ENCODE measurements around the gene CAPN8. TPM values are rescaled to one million over a fixed set of nuclear protein-coding genes. Genes with fewer than 3 reads are reported as not detected.

The CAPN8 gene
- total RNA-seq, 2 experiments from 2014 or later = 0.13 TPM; not detected in 1

- Mint-ChIP-seq H3K4me1 (peaks cover 9% of the 10 kb centered on the region), H3K27me3 (peaks cover 40% of the 10 kb centered on the region), H3K27ac (no peak overlapping the region), H3K9me3 (peaks cover 20% of the 10 kb centered on the region), H3K36me3 (ENCODE audit: low read depth) (no peaks in the 10 kb centered on the region), H3K4me3 (no peak overlapping the region)
- POLR2A ChIA-PET = no interaction called here
- no peak for DNase-seq
- CTCF ChIA-PET = no interaction called here
Measured at GRCh38 chr1:223641523-223642039, 23.9 kb downstream of the CAPN8 start.

- H3K4me3 Mint-ChIP-seq = no peak overlapping the region
- H3K9me3 Mint-ChIP-seq = peaks cover 22% of the 10 kb centered on the region
- H3K4me1 Mint-ChIP-seq = peaks cover 9% of the 10 kb centered on the region
- peaks cover 43% of the 10 kb centered on the region for H3K27me3 Mint-ChIP-seq
- no peaks in the 10 kb centered on the region for H3K36me3 Mint-ChIP-seq (ENCODE audit: low read depth)
- ChIA-PET CTCF (interaction anchor here (1.2 to 1.6 kb wide), 2 partner anchors 12 to 107 kb away, joined by 3 to 5 read pairs; no protein-coding TSS in a partner anchor), POLR2A (no interaction called here)
- no peak for DNase-seq
- H3K27ac Mint-ChIP-seq = no peak overlapping the region
Measured at GRCh38 chr1:223639331-223639749, 26.2 kb downstream of the CAPN8 start.

- CTCF ChIA-PET = no interaction called here
- Mint-ChIP-seq H3K4me3 (no peak overlapping the region), H3K9me3 (peaks cover 12% of the 10 kb centered on the region), H3K4me1 (peaks cover 9% of the 10 kb centered on the region), H3K36me3 (ENCODE audit: low read depth) (no peaks in the 10 kb centered on the region), H3K27ac (no peak overlapping the region), H3K27me3 (peaks cover 34% of the 10 kb centered on the region)
- POLR2A ChIA-PET = no interaction called here
- no peak for DNase-seq
Measured at GRCh38 chr1:223635236-223635635, 30.3 kb downstream of the CAPN8 start.

GRCh38 chr1:223634423-223634822 lies 31.1 kb downstream of the CAPN8 start:
- H3K4me3 Mint-ChIP-seq = no peak overlapping the region
- peaks cover 3% of the 10 kb centered on the region for H3K4me1 Mint-ChIP-seq
- DNase-seq = no peak
- ChIA-PET POLR2A (no interaction called here), CTCF (interaction anchor here (1.0 kb wide), 1 partner anchor 501 kb away, joined by 3 read pairs; no protein-coding TSS in a partner anchor)
- H3K27me3 Mint-ChIP-seq = peaks cover 27% of the 10 kb centered on the region
- peaks cover 4% of the 10 kb centered on the region for H3K9me3 Mint-ChIP-seq
- H3K27ac Mint-ChIP-seq = no peak overlapping the region
- no peaks in the 10 kb centered on the region for H3K36me3 Mint-ChIP-seq (ENCODE audit: low read depth)

GRCh38 chr1:223631956-223632355 lies 33.5 kb downstream of the CAPN8 start:
- Mint-ChIP-seq H3K27me3 (peaks cover 18% of the 10 kb centered on the region), H3K4me3 (no peak overlapping the region), H3K36me3 (ENCODE audit: low read depth) (no peaks in the 10 kb centered on the region), H3K4me1 (no peaks in the 10 kb centered on the region), H3K27ac (no peak overlapping the region), H3K9me3 (peaks cover 2% of the 10 kb centered on the region)
- no peak for DNase-seq
- ChIA-PET POLR2A (interaction anchor here (0.5 kb wide), 1 partner anchor 24 kb away, joined by 3 read pairs; no protein-coding TSS in a partner anchor), CTCF (interaction anchor here (0.5 to 1.2 kb wide), 2 partner anchors 61 to 498 kb away, joined by 3 read pairs; no protein-coding TSS in a partner anchor)

GRCh38 chr1:223631473-223631872 lies 34.0 kb downstream of the CAPN8 start:
- H3K4me1 Mint-ChIP-seq = no peaks in the 10 kb centered on the region
- POLR2A ChIA-PET = no interaction called here
- H3K4me3 Mint-ChIP-seq = no peak overlapping the region
- H3K27me3 Mint-ChIP-seq = peaks cover 16% of the 10 kb centered on the region
- peaks cover 2% of the 10 kb centered on the region for H3K9me3 Mint-ChIP-seq
- no peak overlapping the region for H3K27ac Mint-ChIP-seq
- CTCF ChIA-PET = interaction anchor here (0.5 to 1.2 kb wide), 3 partner anchors 12 to 498 kb away, joined by 3 read pairs; no protein-coding TSS in a partner anchor
- no peak for DNase-seq
- H3K36me3 Mint-ChIP-seq (ENCODE audit: low read depth) = no peaks in the 10 kb centered on the region

- no peaks in the 10 kb centered on the region for H3K36me3 Mint-ChIP-seq (ENCODE audit: low read depth)
- H3K9me3 Mint-ChIP-seq = no peaks in the 10 kb centered on the region
- no peak overlapping the region for H3K27ac Mint-ChIP-seq
- H3K4me1 Mint-ChIP-seq = no peaks in the 10 kb centered on the region
- H3K27me3 Mint-ChIP-seq = peaks cover 11% of the 10 kb centered on the region
- CTCF ChIA-PET = interaction anchor here (0.6 to 2.6 kb wide), 7 partner anchors 9 to 495 kb away, joined by 3 to 12 read pairs (median 7); no protein-coding TSS in a partner anchor
- POLR2A ChIA-PET = no interaction called here
- H3K4me3 Mint-ChIP-seq = no peak overlapping the region
- no peak for DNase-seq
Measured at GRCh38 chr1:223629126-223629457, 36.4 kb downstream of the CAPN8 start.

GRCh38 chr1:223628233-223629125 lies 37.0 kb downstream of the CAPN8 start:
- Mint-ChIP-seq H3K4me1 (no peaks in the 10 kb centered on the region), H3K36me3 (ENCODE audit: low read depth) (no peaks in the 10 kb centered on the region), H3K4me3 (no peak overlapping the region), H3K9me3 (no peaks in the 10 kb centered on the region), H3K27me3 (peaks cover 7% of the 10 kb centered on the region), H3K27ac (no peak overlapping the region)
- peak; percentile 44 for DNase-seq
- ChIA-PET POLR2A (no interaction called here), CTCF (interaction anchor here (0.6 to 2.6 kb wide), 10 partner anchors 8 to 495 kb away, joined by 3 to 12 read pairs (median 4); no protein-coding TSS in a partner anchor)

- CTCF ChIA-PET = no interaction called here
- Mint-ChIP-seq H3K36me3 (ENCODE audit: low read depth) (no peaks in the 10 kb centered on the region), H3K9me3 (no peaks in the 10 kb centered on the region), H3K4me3 (no peak overlapping the region), H3K27ac (no peak overlapping the region), H3K27me3 (peaks cover 16% of the 10 kb centered on the region), H3K4me1 (peaks cover 3% of the 10 kb centered on the region)
- DNase-seq = no peak
- POLR2A ChIA-PET = no interaction called here
Measured at GRCh38 chr1:223622132-223622842, 43.2 kb downstream of the CAPN8 start.

- no peaks in the 10 kb centered on the region for H3K36me3 Mint-ChIP-seq (ENCODE audit: low read depth)
- CTCF ChIA-PET = no interaction called here
- no peak for DNase-seq
- no peak overlapping the region for H3K27ac Mint-ChIP-seq
- POLR2A ChIA-PET = no interaction called here
- H3K4me1 Mint-ChIP-seq = peaks cover 3% of the 10 kb centered on the region
- H3K27me3 Mint-ChIP-seq = peaks cover 16% of the 10 kb centered on the region
- H3K4me3 Mint-ChIP-seq = no peak overlapping the region
- no peaks in the 10 kb centered on the region for H3K9me3 Mint-ChIP-seq
Measured at GRCh38 chr1:223621312-223621734, 44.2 kb downstream of the CAPN8 start.

GRCh38 chr1:223620297-223620897 lies 45.1 kb downstream of the CAPN8 start:
- DNase-seq = no peak
- H3K36me3 Mint-ChIP-seq (ENCODE audit: low read depth) = no peaks in the 10 kb centered on the region
- ChIA-PET CTCF (interaction anchor here (0.8 to 1.0 kb wide), 2 partner anchors 9 to 487 kb away, joined by 3 read pairs; no protein-coding TSS in a partner anchor), POLR2A (no interaction called here)
- H3K9me3 Mint-ChIP-seq = no peaks in the 10 kb centered on the region
- H3K27me3 Mint-ChIP-seq = peaks cover 16% of the 10 kb centered on the region
- H3K4me3 Mint-ChIP-seq = no peak overlapping the region
- H3K4me1 Mint-ChIP-seq = peaks cover 3% of the 10 kb centered on the region
- H3K27ac Mint-ChIP-seq = no peak overlapping the region

- no peak overlapping the region for H3K4me3 Mint-ChIP-seq
- CTCF ChIA-PET = interaction anchor here (0.6 to 1.8 kb wide), 3 partner anchors 9 to 62 kb away, joined by 3 to 5 read pairs (median 3); no protein-coding TSS in a partner anchor
- H3K9me3 Mint-ChIP-seq = no peaks in the 10 kb centered on the region
- H3K27ac Mint-ChIP-seq = no peak overlapping the region
- POLR2A ChIA-PET = no interaction called here
- DNase-seq = no peak
- H3K4me1 Mint-ChIP-seq = peaks cover 3% of the 10 kb centered on the region
- peaks cover 16% of the 10 kb centered on the region for H3K27me3 Mint-ChIP-seq
- no peaks in the 10 kb centered on the region for H3K36me3 Mint-ChIP-seq (ENCODE audit: low read depth)
Measured at GRCh38 chr1:223618680-223619079, 46.8 kb downstream of the CAPN8 start.
